ENCODE data around the gene BCL7A.

DNA sequence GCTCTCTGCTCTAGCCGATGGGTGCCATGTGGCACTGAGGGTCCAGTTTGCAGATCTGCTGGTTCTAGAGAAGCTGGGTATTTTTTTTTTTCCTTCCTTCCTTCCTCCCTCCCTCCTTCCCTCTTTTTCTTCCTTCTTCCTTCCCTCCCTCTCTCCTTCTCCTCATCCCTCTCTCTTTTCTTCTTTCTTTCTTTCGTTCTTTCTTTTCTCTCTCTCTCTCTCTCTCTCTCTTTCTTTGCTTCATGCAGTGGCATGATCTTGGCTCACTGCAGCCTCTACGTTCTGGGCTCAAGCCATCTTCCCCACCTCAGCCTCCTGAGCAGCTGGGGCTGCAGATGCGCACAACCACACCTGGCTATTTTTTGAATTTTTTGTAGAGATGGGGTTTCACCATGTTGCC is 2.7 kb upstream of the BCL7A start:
- TF ChIP-seq EP300 (IDR thresholded peaks at IDR 0.05) (no peak), POLR2AphosphoS5 (IDR thresholded peaks at IDR 0.05) (no peak), CTCF (IDR thresholded peaks at IDR 0.05) (no peak), POLR2A (IDR thresholded peaks at IDR 0.05) (no peak)

Data from stomach (tissue), 4 donors.